Esophagus muscularis mucosa (tissue), 3 donors: ENCODE results near the gene DQX1.

ENCODE experiments used
- POLR2AphosphoS5 ChIP-seq, 2 donors: sonication (generic); formaldehyde crosslinking; IDR thresholded peaks; one replicate each; pipeline ENCODE4 v1.6.1; 2017; ENCODE audit warnings: antibody characterized with exemption in 2 of 2
- TF ChIP-seq, protein P1 (sequence below), 3 experiments: fragments of 200-600 bp in 2 of 3; fragments of 450-650 bp in 1 of 3; sonication (generic) in 2 of 3; IDR thresholded peaks; one replicate each; pipeline ENCODE4 v1.5.1; 2017 to 2019; ENCODE audit warnings: antibody characterized with exemption in 3 of 3, mild to moderate bottlenecking in 2 of 3, moderate library complexity in 1 of 3

DNA sequence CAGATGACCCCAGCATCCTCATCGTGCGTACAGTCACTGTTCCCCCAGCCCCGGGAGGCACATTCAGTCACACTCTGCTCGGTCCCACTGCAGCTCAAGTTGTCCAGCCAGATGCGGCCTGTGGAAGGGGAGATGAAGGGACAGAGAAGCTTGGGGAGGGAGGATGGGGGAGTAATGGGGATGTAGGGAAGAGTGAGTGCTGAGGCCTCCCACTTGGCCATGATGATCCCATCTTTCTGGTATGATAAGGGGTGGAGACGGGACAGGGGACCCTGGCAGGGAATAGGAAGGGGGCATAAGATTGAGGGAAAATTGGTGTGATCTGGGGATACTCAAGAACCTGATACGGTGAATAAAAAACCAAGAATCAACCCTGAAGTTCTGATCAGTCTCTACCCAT lies 24.2 kb upstream of the DQX1 start:
- TF ChIP-seq POLR2AphosphoS5 (IDR thresholded peaks at IDR 0.05), result no peak
- TF ChIP-seq, protein P1, sequence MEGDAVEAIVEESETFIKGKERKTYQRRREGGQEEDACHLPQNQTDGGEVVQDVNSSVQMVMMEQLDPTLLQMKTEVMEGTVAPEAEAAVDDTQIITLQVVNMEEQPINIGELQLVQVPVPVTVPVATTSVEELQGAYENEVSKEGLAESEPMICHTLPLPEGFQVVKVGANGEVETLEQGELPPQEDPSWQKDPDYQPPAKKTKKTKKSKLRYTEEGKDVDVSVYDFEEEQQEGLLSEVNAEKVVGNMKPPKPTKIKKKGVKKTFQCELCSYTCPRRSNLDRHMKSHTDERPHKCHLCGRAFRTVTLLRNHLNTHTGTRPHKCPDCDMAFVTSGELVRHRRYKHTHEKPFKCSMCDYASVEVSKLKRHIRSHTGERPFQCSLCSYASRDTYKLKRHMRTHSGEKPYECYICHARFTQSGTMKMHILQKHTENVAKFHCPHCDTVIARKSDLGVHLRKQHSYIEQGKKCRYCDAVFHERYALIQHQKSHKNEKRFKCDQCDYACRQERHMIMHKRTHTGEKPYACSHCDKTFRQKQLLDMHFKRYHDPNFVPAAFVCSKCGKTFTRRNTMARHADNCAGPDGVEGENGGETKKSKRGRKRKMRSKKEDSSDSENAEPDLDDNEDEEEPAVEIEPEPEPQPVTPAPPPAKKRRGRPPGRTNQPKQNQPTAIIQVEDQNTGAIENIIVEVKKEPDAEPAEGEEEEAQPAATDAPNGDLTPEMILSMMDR (IDR thresholded peaks at IDR 0.05), result no peak
